GM23338 (cell line): ENCODE data around the gene LHB. TPM values are rescaled to one million over a fixed set of nuclear protein-coding genes. Genes with fewer than 3 reads are reported as not detected.

ENCODE experiments used
- ATAC-seq: fragments of 200-7000 bp; cut with Tn5 transposase; 3 replicates; pipeline ENCODE4 v1.9.1; 2020
- DNase-seq: peaks from one replicate; pipeline ENCODE4 v3.0.0-alpha.2; 2015; ENCODE audit warnings: low spot score
- H2AFZ ChIP-seq: fragments of 200-600 bp; sonication (generic); 2 replicates; pipeline ENCODE4 v1.8.0; 2016; ENCODE audit warnings: antibody characterized with exemption, mild to moderate bottlenecking, moderate library complexity
- H3F3A ChIP-seq: fragments of 200-600 bp; sonication (generic); replicated peaks from 2 replicates; pipeline ENCODE4 v1.8.0; 2017; ENCODE audit warnings: antibody characterized with exemption, mixed run types, low read depth
- H3K27ac ChIP-seq: fragments of 200-600 bp; sonication (generic); 2 replicates; pipeline ENCODE4 v1.6.1; 2016; ENCODE audit warnings: low read depth
- H3K27me3 ChIP-seq: fragments of 200-600 bp; sonication (generic); 2 replicates; pipeline ENCODE4 v1.8.0; 2016; ENCODE audit warnings: mild to moderate bottlenecking, mixed run types, moderate library complexity; ENCODE audit not compliant: insufficient read depth
- H3K36me3 ChIP-seq: fragments of 200-600 bp; sonication (generic); 2 replicates; pipeline ENCODE4 v1.8.0; 2016; ENCODE audit warnings: mild to moderate bottlenecking; ENCODE audit not compliant: insufficient read depth
- H3K4me1 ChIP-seq: fragments of 200-600 bp; sonication (generic); 2 replicates; pipeline ENCODE4 v1.8.0; 2016; ENCODE audit warnings: mild to moderate bottlenecking, moderate library complexity; ENCODE audit not compliant: insufficient read depth
- H3K4me2 ChIP-seq: fragments of 200-600 bp; sonication (generic); 2 replicates; pipeline ENCODE4 v1.7.1; 2017; ENCODE audit warnings: mixed run types
- H3K4me3 ChIP-seq: fragments of 200-600 bp; sonication (generic); 2 replicates; pipeline ENCODE4 v1.6.1; 2016; ENCODE audit warnings: mixed run types
- H3K79me2 ChIP-seq: fragments of 200-600 bp; sonication (generic); replicated peaks from 2 replicates; pipeline ENCODE4 v1.8.0; 2017; ENCODE audit warnings: mild to moderate bottlenecking; ENCODE audit not compliant: insufficient read depth
- H3K9me2 ChIP-seq: fragments of 200-600 bp; sonication (generic); 2 replicates; pipeline ENCODE4 v1.8.0; 2017; ENCODE audit not compliant: insufficient read depth
- H4K20me1 ChIP-seq: fragments of 200-600 bp; sonication (generic); replicated peaks from 2 replicates; pipeline ENCODE4 v1.8.0; 2017; ENCODE audit warnings: mild to moderate bottlenecking; ENCODE audit not compliant: insufficient read depth
- H3K27ac Mint-ChIP-seq: 2 replicates; pipeline ENCODE4 v1.8.0; 2020; ENCODE audit warnings: inconsistent platforms, mild to moderate bottlenecking, moderate library complexity, mixed read lengths
- H3K27me3 Mint-ChIP-seq: 3 replicates; pipeline ENCODE4 v1.8.0; 2022; ENCODE audit warnings: low read depth, mild to moderate bottlenecking, moderate library complexity, mixed read lengths, inconsistent platforms; ENCODE audit not compliant: insufficient read depth, poor library complexity
- H3K36me3 Mint-ChIP-seq: 3 replicates; pipeline ENCODE4 v1.8.0; 2021; ENCODE audit warnings: low read depth, mild to moderate bottlenecking, inconsistent platforms, moderate library complexity, mixed read lengths
- H3K4me1 Mint-ChIP-seq: 3 replicates; pipeline ENCODE4 v1.8.0; 2020; ENCODE audit warnings: mild to moderate bottlenecking, inconsistent platforms, mixed read lengths
- H3K4me3 Mint-ChIP-seq: 3 replicates; pipeline ENCODE4 v1.8.0; 2021; ENCODE audit warnings: moderate library complexity, mild to moderate bottlenecking, inconsistent platforms, mixed read lengths
- H3K9me3 Mint-ChIP-seq: 3 replicates; pipeline ENCODE4 v1.8.0; 2020; ENCODE audit warnings: moderate library complexity, mild to moderate bottlenecking, inconsistent platforms, mixed read lengths
- CREB1 ChIP-seq: fragments of 250-450 bp; sonication (Bioruptor Pico); IDR thresholded peaks from 2 replicates; pipeline ENCODE4 v1.5.0; 2020; ENCODE audit warnings: low read depth, mild to moderate bottlenecking, moderate library complexity
- EZH2 ChIP-seq: fragments of 200-600 bp; sonication (generic); IDR thresholded peaks from one replicate; pipeline ENCODE4 v1.8.0; 2017; ENCODE audit warnings: antibody characterized with exemption, mild to moderate bottlenecking, low read depth; ENCODE audit not compliant: unreplicated experiment
- JUNB ChIP-seq: IDR thresholded peaks from one replicate; pipeline ENCODE4 v1.6.1; 2016; ENCODE audit warnings: antibody characterized with exemption; ENCODE audit not compliant: unreplicated experiment
- NANOG ChIP-seq: IDR thresholded peaks from 2 replicates; pipeline ENCODE4 v1.6.1; 2016; ENCODE audit warnings: antibody characterized with exemption, borderline replicate concordance
- STAT1 ChIP-seq: IDR thresholded peaks from one replicate; pipeline ENCODE4 v1.6.1; 2016; ENCODE audit warnings: antibody characterized with exemption; ENCODE audit not compliant: unreplicated experiment
- ZNF114 ChIP-seq: fragments of 250-450 bp; sonication (Bioruptor Pico); IDR thresholded peaks from 2 replicates; pipeline ENCODE4 v1.5.0; 2020; ENCODE audit warnings: mild to moderate bottlenecking, moderate library complexity
- ZNF331 ChIP-seq: fragments of 250-450 bp; sonication (Bioruptor Pico); IDR thresholded peaks from 2 replicates; pipeline ENCODE4 v1.5.0; 2020; ENCODE audit warnings: low read depth, mild to moderate bottlenecking, moderate library complexity
- polyA plus RNA-seq: library from polyadenylated mRNA; unstranded; fragments of >200 nt; fragmentation: Nextera tagmentation; extraction: Ambion mirVana; gene quantifications from 2 replicates; pipeline ENCODE4 v1.2.1, GENCODE V29; 2016
- total RNA-seq: library from RNA; depleted of rRNA; stranded (reverse); fragments of >200 nt; shearing (Covaris generic); gene quantifications from 2 replicates; pipeline ENCODE4 v1.2.3, GENCODE V29; 2014
- TF ChIP-seq, protein P1 (sequence below): fragments of 250-450 bp; sonication (Bioruptor Pico); IDR thresholded peaks from 2 replicates; pipeline ENCODE4 v1.5.0; 2020; ENCODE audit warnings: mild to moderate bottlenecking, moderate library complexity
- TF ChIP-seq, protein P2 (sequence below): IDR thresholded peaks from one replicate; pipeline ENCODE4 v1.6.1; 2018; ENCODE audit warnings: antibody characterized with exemption; ENCODE audit not compliant: unreplicated experiment

Gene LHB
- total and polyA plus RNA-seq, 2 experiments from 2014 or later, result 0.76 TPM; not detected in 1

DNA sequence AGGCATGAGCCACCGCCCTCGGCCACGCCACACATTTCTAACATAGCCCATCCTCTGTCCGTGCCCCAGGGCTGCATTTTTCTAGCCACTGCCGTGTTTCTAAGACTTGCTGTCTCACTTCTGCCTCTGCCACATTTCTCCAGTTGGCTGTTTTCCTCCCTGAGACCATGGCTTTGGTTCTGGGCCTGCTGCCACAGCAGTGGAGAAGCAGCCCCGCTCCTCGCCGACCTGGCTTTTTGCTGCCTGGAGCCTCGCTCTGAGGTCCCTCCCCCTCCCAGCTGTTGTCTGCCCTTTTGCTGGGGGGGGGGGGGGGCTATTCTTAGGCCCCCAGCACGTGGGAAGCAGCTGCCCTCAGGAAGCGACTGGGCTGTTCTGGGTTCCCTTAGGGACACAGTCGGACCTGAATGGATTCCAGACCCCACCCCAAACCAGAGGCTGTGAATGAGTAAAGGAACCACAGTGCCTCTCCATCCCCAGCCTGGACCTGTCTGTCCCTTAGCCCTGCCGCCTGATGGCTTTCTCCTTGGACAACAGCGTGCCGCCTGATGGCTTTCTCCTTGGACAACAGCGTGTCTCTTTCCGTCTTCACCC is 27.1 kb downstream of the LHB start (continued):
- TF ChIP-seq EZH2, result no peak

DNA sequence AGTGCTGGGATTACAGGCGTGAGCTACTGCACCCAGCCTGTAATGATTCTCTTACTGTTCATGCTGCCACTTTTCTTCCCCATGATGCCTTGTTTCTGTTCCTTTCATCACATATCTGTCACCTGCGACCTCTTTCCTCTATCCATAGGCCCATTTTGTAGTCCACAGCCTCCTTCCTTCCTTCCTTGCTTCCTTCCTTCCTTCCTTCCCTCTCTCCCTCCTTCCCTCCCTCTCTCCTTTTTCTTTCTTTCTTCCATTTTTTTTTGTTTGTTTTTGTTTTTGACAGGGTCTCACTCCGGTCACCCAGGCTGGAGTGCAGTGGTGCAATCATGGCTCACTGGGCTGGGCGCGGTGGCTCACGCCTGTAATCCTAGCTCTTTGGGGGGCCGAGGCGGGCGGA is 28.0 kb downstream of the LHB start:
- ATAC-seq (no peak), DNase-seq (no peak)
- Mint-ChIP-seq H3K27me3 (peaks cover 11% of the 10 kb centered on the region), H3K4me3 (no peak overlapping the region; the same call in 2 of the 3 replicates), H3K27ac (no peak overlapping the region), H3K4me1 (peaks cover 13% of the 10 kb centered on the region; the same call in 2 of the 3 replicates), H3K36me3 (peaks cover 47% of the 10 kb centered on the region), H3K9me3 (no peaks in the 10 kb centered on the region)
- peaks cover 16% of the 10 kb centered on the region; the same call in 1 of the 2 replicates for H3K79me2 ChIP-seq
- no peaks in the 10 kb centered on the region for H3K27me3 ChIP-seq
- 0 out of 2 replicates have a peak, but pooled peaks cover 3% of the 10 kb centered on the region for H3F3A ChIP-seq
- H4K20me1 ChIP-seq, result peaks cover 10% of the 10 kb centered on the region
- no peak overlapping the region for H2AFZ ChIP-seq
- H3K9me2 ChIP-seq, result no peaks in the 10 kb centered on the region
- H3K36me3 ChIP-seq, result peaks cover 6% of the 10 kb centered on the region
- no peak overlapping the region for H3K4me3 ChIP-seq
- peaks cover 7% of the 10 kb centered on the region; the same call in 1 of the 2 replicates for H3K4me1 ChIP-seq
- H3K27ac ChIP-seq, result no peak overlapping the region
- no peak overlapping the region for H3K4me2 ChIP-seq
- TF ChIP-seq CREB1 (CRISPR knock-in tag) (no peak), NANOG (no peak), STAT1 (no peak)

DNA sequence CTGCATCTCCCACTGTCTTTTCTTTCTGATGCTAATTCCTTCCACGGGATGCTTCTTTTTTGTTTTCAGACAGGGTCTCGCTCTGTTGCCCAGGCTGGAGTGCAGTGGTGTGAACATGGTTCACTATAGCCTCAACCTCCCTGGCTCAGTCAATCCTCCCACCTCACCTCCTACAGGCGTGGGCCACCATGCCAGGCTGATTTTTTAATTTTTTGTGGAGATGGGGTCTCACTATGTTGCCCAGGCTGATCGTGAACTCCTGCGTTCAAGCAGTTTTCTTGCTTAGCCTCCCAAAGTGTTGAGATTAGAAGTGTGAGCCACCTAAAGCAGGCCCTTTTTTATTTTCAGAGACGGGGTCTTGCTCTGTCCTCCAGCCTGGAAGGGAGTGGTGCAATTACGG is 28.6 kb downstream of the LHB start:
- Mint-ChIP-seq H3K27me3 (peaks cover 5% of the 10 kb centered on the region), H3K4me3 (no peak overlapping the region), H3K27ac (no peak overlapping the region), H3K36me3 (peaks cover 53% of the 10 kb centered on the region), H3K4me1 (peaks cover 13% of the 10 kb centered on the region; the same call in 2 of the 3 replicates), H3K9me3 (no peaks in the 10 kb centered on the region)
- Histone ChIP-seq H3F3A (0 out of 2 replicates have a peak, but pooled peaks cover 3% of the 10 kb centered on the region), H3K4me3 (no peak overlapping the region), H3K4me2 (no peak overlapping the region), H4K20me1 (peaks cover 10% of the 10 kb centered on the region), H3K4me1 (peaks cover 7% of the 10 kb centered on the region; the same call in 1 of the 2 replicates), H3K9me2 (no peaks in the 10 kb centered on the region), H3K27me3 (no peaks in the 10 kb centered on the region), H3K27ac (no peak overlapping the region), H2AFZ (no peak overlapping the region), H3K36me3 (peaks cover 6% of the 10 kb centered on the region), H3K79me2 (peaks cover 15% of the 10 kb centered on the region; the same call in 1 of the 2 replicates)
- DNase-seq, result no peak
- ATAC-seq, result no peak
- TF ChIP-seq ZNF331 (no peak), EZH2 (no peak), CREB1 (CRISPR knock-in tag) (no peak), JUNB (no peak), ZNF114 (no peak)
- TF ChIP-seq, protein P1, sequence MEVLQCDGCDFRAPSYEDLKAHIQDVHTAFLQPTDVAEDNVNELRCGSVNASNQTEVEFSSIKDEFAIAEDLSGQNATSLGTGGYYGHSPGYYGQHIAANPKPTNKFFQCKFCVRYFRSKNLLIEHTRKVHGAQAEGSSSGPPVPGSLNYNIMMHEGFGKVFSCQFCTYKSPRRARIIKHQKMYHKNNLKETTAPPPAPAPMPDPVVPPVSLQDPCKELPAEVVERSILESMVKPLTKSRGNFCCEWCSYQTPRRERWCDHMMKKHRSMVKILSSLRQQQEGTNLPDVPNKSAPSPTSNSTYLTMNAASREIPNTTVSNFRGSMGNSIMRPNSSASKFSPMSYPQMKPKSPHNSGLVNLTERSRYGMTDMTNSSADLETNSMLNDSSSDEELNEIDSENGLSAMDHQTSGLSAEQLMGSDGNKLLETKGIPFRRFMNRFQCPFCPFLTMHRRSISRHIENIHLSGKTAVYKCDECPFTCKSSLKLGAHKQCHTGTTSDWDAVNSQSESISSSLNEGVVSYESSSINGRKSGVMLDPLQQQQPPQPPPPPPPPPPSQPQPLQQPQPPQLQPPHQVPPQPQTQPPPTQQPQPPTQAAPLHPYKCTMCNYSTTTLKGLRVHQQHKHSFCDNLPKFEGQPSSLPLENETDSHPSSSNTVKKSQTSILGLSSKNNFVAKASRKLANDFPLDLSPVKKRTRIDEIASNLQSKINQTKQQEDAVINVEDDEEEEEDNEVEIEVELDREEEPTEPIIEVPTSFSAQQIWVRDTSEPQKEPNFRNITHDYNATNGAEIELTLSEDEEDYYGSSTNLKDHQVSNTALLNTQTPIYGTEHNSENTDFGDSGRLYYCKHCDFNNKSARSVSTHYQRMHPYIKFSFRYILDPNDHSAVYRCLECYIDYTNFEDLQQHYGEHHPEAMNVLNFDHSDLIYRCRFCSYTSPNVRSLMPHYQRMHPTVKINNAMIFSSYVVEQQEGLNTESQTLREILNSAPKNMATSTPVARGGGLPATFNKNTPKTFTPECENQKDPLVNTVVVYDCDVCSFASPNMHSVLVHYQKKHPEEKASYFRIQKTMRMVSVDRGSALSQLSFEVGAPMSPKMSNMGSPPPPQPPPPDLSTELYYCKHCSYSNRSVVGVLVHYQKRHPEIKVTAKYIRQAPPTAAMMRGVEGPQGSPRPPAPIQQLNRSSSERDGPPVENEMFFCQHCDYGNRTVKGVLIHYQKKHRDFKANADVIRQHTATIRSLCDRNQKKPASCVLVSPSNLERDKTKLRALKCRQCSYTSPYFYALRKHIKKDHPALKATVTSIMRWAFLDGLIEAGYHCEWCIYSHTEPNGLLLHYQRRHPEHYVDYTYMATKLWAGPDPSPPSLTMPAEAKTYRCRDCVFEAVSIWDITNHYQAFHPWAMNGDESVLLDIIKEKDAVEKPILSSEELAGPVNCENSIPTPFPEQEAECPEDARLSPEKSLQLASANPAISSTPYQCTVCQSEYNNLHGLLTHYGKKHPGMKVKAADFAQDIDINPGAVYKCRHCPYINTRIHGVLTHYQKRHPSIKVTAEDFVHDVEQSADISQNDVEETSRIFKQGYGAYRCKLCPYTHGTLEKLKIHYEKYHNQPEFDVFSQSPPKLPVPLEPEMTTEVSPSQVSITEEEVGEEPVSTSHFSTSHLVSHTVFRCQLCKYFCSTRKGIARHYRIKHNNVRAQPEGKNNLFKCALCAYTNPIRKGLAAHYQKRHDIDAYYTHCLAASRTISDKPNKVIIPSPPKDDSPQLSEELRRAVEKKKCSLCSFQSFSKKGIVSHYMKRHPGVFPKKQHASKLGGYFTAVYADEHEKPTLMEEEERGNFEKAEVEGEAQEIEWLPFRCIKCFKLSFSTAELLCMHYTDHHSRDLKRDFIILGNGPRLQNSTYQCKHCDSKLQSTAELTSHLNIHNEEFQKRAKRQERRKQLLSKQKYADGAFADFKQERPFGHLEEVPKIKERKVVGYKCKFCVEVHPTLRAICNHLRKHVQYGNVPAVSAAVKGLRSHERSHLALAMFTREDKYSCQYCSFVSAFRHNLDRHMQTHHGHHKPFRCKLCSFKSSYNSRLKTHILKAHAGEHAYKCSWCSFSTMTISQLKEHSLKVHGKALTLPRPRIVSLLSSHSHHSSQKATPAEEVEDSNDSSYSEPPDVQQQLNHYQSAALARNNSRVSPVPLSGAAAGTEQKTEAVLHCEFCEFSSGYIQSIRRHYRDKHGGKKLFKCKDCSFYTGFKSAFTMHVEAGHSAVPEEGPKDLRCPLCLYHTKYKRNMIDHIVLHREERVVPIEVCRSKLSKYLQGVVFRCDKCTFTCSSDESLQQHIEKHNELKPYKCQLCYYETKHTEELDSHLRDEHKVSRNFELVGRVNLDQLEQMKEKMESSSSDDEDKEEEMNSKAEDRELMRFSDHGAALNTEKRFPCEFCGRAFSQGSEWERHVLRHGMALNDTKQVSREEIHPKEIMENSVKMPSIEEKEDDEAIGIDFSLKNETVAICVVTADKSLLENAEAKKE (CRISPR knock-in tag), result no peak
- TF ChIP-seq, protein P2, sequence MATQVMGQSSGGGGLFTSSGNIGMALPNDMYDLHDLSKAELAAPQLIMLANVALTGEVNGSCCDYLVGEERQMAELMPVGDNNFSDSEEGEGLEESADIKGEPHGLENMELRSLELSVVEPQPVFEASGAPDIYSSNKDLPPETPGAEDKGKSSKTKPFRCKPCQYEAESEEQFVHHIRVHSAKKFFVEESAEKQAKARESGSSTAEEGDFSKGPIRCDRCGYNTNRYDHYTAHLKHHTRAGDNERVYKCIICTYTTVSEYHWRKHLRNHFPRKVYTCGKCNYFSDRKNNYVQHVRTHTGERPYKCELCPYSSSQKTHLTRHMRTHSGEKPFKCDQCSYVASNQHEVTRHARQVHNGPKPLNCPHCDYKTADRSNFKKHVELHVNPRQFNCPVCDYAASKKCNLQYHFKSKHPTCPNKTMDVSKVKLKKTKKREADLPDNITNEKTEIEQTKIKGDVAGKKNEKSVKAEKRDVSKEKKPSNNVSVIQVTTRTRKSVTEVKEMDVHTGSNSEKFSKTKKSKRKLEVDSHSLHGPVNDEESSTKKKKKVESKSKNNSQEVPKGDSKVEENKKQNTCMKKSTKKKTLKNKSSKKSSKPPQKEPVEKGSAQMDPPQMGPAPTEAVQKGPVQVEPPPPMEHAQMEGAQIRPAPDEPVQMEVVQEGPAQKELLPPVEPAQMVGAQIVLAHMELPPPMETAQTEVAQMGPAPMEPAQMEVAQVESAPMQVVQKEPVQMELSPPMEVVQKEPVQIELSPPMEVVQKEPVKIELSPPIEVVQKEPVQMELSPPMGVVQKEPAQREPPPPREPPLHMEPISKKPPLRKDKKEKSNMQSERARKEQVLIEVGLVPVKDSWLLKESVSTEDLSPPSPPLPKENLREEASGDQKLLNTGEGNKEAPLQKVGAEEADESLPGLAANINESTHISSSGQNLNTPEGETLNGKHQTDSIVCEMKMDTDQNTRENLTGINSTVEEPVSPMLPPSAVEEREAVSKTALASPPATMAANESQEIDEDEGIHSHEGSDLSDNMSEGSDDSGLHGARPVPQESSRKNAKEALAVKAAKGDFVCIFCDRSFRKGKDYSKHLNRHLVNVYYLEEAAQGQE, result no peak
